GM12878 (cell line): Measurements from ENCODE around the gene SLC29A1. TPM values are rescaled to one million over a fixed set of nuclear protein-coding genes. Genes with fewer than 3 reads are reported as not detected.
A peak's percentile ranks its signal among the peaks of the same experiment; 100 is the strongest.

Experiments
- ATAC-seq: fragments of 200-7000 bp; cut with Tn5 transposase; 3 replicates; pipeline ENCODE4 v1.9.1; 2020; ENCODE audit warnings: mild to moderate bottlenecking, moderate library complexity
- BruUV-seq: library from RNA; stranded (reverse); fragments of 400-500 nt; replicated peaks from 2 replicates; lab custom pipeline; 2021; lab: Mats Ljungman, UMichigan
- CTCF ChIA-PET: fragments of 300-600 bp; sonication (Branson Sonifier 250); formaldehyde crosslinking; extraction: SDS; loops from one replicate; lab custom pipeline; 2021; ENCODE audit warnings: inconsistent platforms; lab: Yijun Ruan, JAX
- POLR2A ChIA-PET: fragments of 350-600 bp; formaldehyde crosslinking; extraction: SDS; loops from one replicate; lab custom pipeline; 2021; ENCODE audit warnings: inconsistent platforms; lab: Charles Lee
- RAD21 ChIA-PET: fragments of 300-600 bp; sonication (Branson Sonifier 250); formaldehyde crosslinking; loops from one replicate; lab custom pipeline; 2023; ENCODE audit warnings: antibody characterized with exemption; ENCODE audit not compliant: unreplicated experiment; lab: Charles Lee
- SMC1A ChIA-PET: fragments of 300-600 bp; sonication (Branson Sonifier 250); formaldehyde crosslinking; loops from one replicate; lab custom pipeline; 2023; ENCODE audit not compliant: unreplicated experiment, uncharacterized antibody; lab: Charles Lee
- DNase-seq: peaks from one replicate; pipeline ENCODE4 v3.0.0-alpha.2; 2011; ENCODE audit warnings: low read depth, low spot score
- FAIRE-seq: peaks from 3 replicates; lab custom pipeline; 2011; peaks lifted over from hg19 to GRCh38; lab: Jason Lieb, UNC
- H2AFZ ChIP-seq: 2 replicates; pipeline ENCODE4 v1.6.0; 2011; ENCODE audit warnings: low read depth, low read length, control low read depth; ENCODE audit not compliant: control insufficient read depth
- H3K27ac ChIP-seq: 2 replicates; pipeline ENCODE4 v1.5.1; 2011; ENCODE audit warnings: control low read depth; ENCODE audit not compliant: control insufficient read depth, insufficient read depth
- H3K27me3 ChIP-seq, 2 experiments: replicated peaks in 1 of 2; 2 replicates each; pipeline versions ENCODE4 v1.6.0 to v1.6.1; 2011; ENCODE audit warnings: low read length in 1 of 2; ENCODE audit not compliant: control insufficient read depth in 2 of 2, insufficient read depth in 2 of 2
- H3K36me3 ChIP-seq, 2 experiments: 2 replicates each; pipeline ENCODE4 v1.5.1; 2011; ENCODE audit warnings: low read length in 1 of 2; ENCODE audit not compliant: control insufficient read depth in 2 of 2, insufficient read depth in 2 of 2
- H3K4me1 ChIP-seq: 2 replicates; pipeline ENCODE4 v1.6.1; 2011; ENCODE audit warnings: mild to moderate bottlenecking, low read length, moderate library complexity, mixed read lengths; ENCODE audit not compliant: control insufficient read depth, insufficient read depth
- H3K4me2 ChIP-seq: 2 replicates; pipeline ENCODE4 v1.6.0; 2011; ENCODE audit warnings: control low read depth; ENCODE audit not compliant: control insufficient read depth, insufficient read depth
- H3K4me3 ChIP-seq: fragments of 200-600 bp; sonication (generic); 2 replicates; pipeline ENCODE4 v1.5.1; 2016
- H3K79me2 ChIP-seq: 2 replicates; pipeline ENCODE4 v1.6.0; 2011; ENCODE audit warnings: low read length; ENCODE audit not compliant: control insufficient read depth, insufficient read depth
- H3K9ac ChIP-seq: 2 replicates; pipeline ENCODE4 v1.8.0; 2011; ENCODE audit warnings: low read length, control low read depth, mixed read lengths; ENCODE audit not compliant: control insufficient read depth, insufficient read depth
- H3K9me3 ChIP-seq: replicated peaks from 3 replicates; pipeline ENCODE4 v1.5.1; 2011; ENCODE audit warnings: mild to moderate bottlenecking, low read length; ENCODE audit not compliant: control insufficient read depth, insufficient read depth
- H4K20me1 ChIP-seq: 2 replicates; pipeline ENCODE4 v1.6.0; 2011; ENCODE audit not compliant: control insufficient read depth, insufficient read depth
- BRCA1 ChIP-seq: IDR thresholded peaks from 2 replicates; pipeline ENCODE4 v1.6.1; 2011; ENCODE audit warnings: low read depth, low read length, improper control_type of control experiment
- CHD1 ChIP-seq: IDR thresholded peaks from 2 replicates; pipeline ENCODE4 v1.6.1; 2012; ENCODE audit warnings: low read depth, low read length, improper control_type of control experiment
- HDAC6 ChIP-seq: fragments of 200-600 bp; sonication (generic); IDR thresholded peaks from one replicate; pipeline ENCODE4 v1.8.0; 2017; ENCODE audit warnings: antibody characterized with exemption; ENCODE audit not compliant: unreplicated experiment
- IKZF2 ChIP-seq, 2 experiments: fragments of 450-650 bp; IDR thresholded peaks; 2 replicates each; pipeline ENCODE4 v1.6.1; 2017; ENCODE audit warnings: mild to moderate bottlenecking in 2 of 2, moderate library complexity in 2 of 2
- KAT2A ChIP-seq: conservative IDR thresholded peaks from 2 replicates; pipeline ENCODE4 v1.6.1; 2011; ENCODE audit warnings: low read depth, low read length; ENCODE audit not compliant: control insufficient read depth
- LARP7 ChIP-seq: fragments of 450-650 bp; IDR thresholded peaks from 2 replicates; pipeline ENCODE4 v1.6.1; 2017; ENCODE audit warnings: mild to moderate bottlenecking
- MEF2B ChIP-seq: fragments of 450-650 bp; IDR thresholded peaks from 2 replicates; pipeline ENCODE4 v1.6.1; 2018; ENCODE audit warnings: mild to moderate bottlenecking, moderate library complexity; ENCODE audit not compliant: partially characterized antibody, poor library complexity, severe bottlenecking
- NFIC ChIP-seq: IDR thresholded peaks from 2 replicates; pipeline ENCODE4 v1.6.1; 2012; ENCODE audit warnings: low read depth, mild to moderate bottlenecking, inconsistent platforms, low read length, moderate library complexity
- PML ChIP-seq: IDR thresholded peaks from 2 replicates; pipeline ENCODE4 v1.6.1; 2012; ENCODE audit warnings: low read length, inconsistent platforms
- SMC3 ChIP-seq: IDR thresholded peaks from 2 replicates; pipeline ENCODE4 v1.6.1; 2011; ENCODE audit warnings: low read length, improper control_type of control experiment, borderline replicate concordance
- STAT1 ChIP-seq: fragments of 450-650 bp; conservative IDR thresholded peaks from 2 replicates; pipeline ENCODE4 v1.6.1; 2014; ENCODE audit warnings: antibody characterized with exemption, mild to moderate bottlenecking
- ZNF207 ChIP-seq: fragments of 450-650 bp; IDR thresholded peaks from 2 replicates; pipeline ENCODE4 v1.6.1; 2014; ENCODE audit warnings: antibody characterized with exemption, mild to moderate bottlenecking, borderline replicate concordance
- WGBS: methylation state at CpG from one replicate; pipeline ENCODE4 v1.1.6; 2016; ENCODE audit warnings: low lambda C conversion rate; ENCODE audit not compliant: insufficient replicate concordance, insufficient coverage; ENCODE audit errors: missing lambda C conversion rate; 5-methylcytosine and 5-hydroxymethylcytosine counted together
- in situ Hi-C: fragments of 300-500 bp; cut with MboI; formaldehyde crosslinking; loops from 9 replicates; pipeline ENCODE4 v1.14.3; 2018; ENCODE audit warnings: mixed read lengths
- intact Hi-C: fragments of 100-400 bp; cut with micrococcal nuclease; formaldehyde crosslinking; loops from one replicate; pipeline ENCODE4 v1.14.2; 2022; ENCODE audit not compliant: unreplicated experiment
- polyA plus RNA-seq, 11 experiments: library from polyadenylated mRNA; depleted of rRNA in 4 of 11; unstranded in 6 of 11; stranded (reverse) in 5 of 11; fragments of >200 nt; fragmentation: Nextera tagmentation in 4 of 11; fragmentation: Illumina TruSeq in 1 of 11; extraction: Ambion mirVana in 4 of 11; extraction: Trizol in 1 of 11; gene quantifications; 1 replicate in 1 of 11; 2 replicates in 10 of 11; pipeline versions ENCODE4 v1.2.1 to v1.2.3, GENCODE V29; 2011 to 2016; ENCODE audit warnings: inconsistent platforms in 2 of 11, missing spikeins in 2 of 11, low read depth in 1 of 11
- total RNA-seq, 4 experiments: library from RNA; depleted of rRNA in 3 of 4; stranded (reverse); fragments of >200 nt in 3 of 4; fragmentation: Illumina TruSeq in 1 of 4; extraction: Trizol in 1 of 4; gene quantifications; 2 replicates each; pipeline versions ENCODE4 v1.2.1 to v1.2.3, GENCODE V29; 2013 to 2021
- TF ChIP-seq, protein P1 (sequence below): fragments of 450-650 bp; IDR thresholded peaks from 2 replicates; pipeline ENCODE4 v1.6.1; 2017; ENCODE audit warnings: low read depth, mild to moderate bottlenecking, moderate library complexity

SLC29A1 gene
- total and polyA plus RNA-seq, 10 of the 15 experiments (the other 5 are each of a cell fraction or from before 2014, with no cell fraction given): 10.0 to 132 (median 93.4) TPM

DNA sequence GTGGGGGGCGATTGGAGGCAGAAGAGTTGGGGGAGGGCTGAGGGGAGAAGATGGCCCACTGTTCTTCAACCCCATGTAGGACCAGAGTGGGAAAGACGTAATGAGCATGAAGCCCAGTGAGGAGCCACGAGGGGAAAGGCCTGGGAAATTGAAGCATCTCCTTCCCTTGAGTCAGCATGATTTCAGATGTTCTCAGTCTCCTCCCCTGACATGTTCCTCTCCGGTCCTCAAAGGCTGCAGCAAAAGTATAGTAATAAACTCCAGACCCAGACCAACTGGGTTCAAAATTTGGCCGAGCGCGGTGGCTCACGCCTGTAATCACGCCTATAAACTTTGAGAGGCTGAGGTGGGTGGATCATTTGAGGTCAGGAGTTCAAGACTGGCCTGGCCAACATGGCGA, 43.9 kb downstream of the SLC29A1 start:
- ATAC-seq (no peak), FAIRE-seq (no peak), DNase-seq (no peak)
- CTCF ChIA-PET: interaction anchor here (0.6 to 6.3 kb wide), 33 partner anchors 7 to 638 kb away, joined by 3 to 163 read pairs (median 5); partner anchors contain the start of genes AARS2, CDC5L, GTPBP2 and SLC35B2
- H3K4me1 ChIP-seq: peaks cover 29% of the 10 kb centered on the region
- no peak overlapping the region; the same call in 1 of the 2 replicates for H3K4me2 ChIP-seq
- SMC1A ChIA-PET: interaction anchor here (0.9 to 4.6 kb wide), 14 partner anchors 10 to 191 kb away, joined by 3 to 79 read pairs (median 5); partner anchors contain the start of genes AARS2 and CDC5L
- POLR2A ChIA-PET: interaction anchor here (0.7 to 1.7 kb wide), 5 partner anchors 11 to 95 kb away, joined by 3 to 6 read pairs (median 3); partner anchors contain the start of gene SLC35B2
- WGBS: 64% methylated on average over 10 of the region's 10 CpGs
- H3K36me3 ChIP-seq: no peaks in the 10 kb centered on the region; a peak in 1 of 4 replicates
- H3K27me3 ChIP-seq: peaks cover 4 to 8% of the 10 kb centered on the region in 2 experiments; a peak in 3 of 4 replicates
- in situ Hi-C loops: loop anchor here (5.0 kb wide), 1 partner anchor 70 kb away; no protein-coding TSS in a partner anchor
- no TSS peak for BruUV-seq
- H3K9me3 ChIP-seq: no peaks in the 10 kb centered on the region
- H3K27ac ChIP-seq: no peak overlapping the region
- peaks cover 33% of the 10 kb centered on the region for H3K79me2 ChIP-seq
- H4K20me1 ChIP-seq: no peaks in the 10 kb centered on the region
- TF ChIP-seq HDAC6 (no peak), CHD1 (no peak), BRCA1 (no peak)
- no peak overlapping the region for H2AFZ ChIP-seq
- intact Hi-C loops: no loop called here
- H3K4me3 ChIP-seq: no peak overlapping the region
- RAD21 ChIA-PET: interaction anchor here (0.9 to 4.2 kb wide), 13 partner anchors 9 to 171 kb away, joined by 3 to 36 read pairs (median 5); partner anchors contain the start of genes CDC5L and HSP90AB1
- no peak overlapping the region for H3K9ac ChIP-seq

GRCh38 chr6:44268095-44268628, 44.8 kb downstream of the SLC29A1 start:
- H2AFZ ChIP-seq: no peak overlapping the region
- ChIA-PET CTCF (interaction anchor here (0.7 to 6.3 kb wide), 40 partner anchors 8 to 639 kb away, joined by 3 to 163 read pairs (median 5); partner anchors contain the start of genes AARS2, CDC5L, GTPBP2 and SLC35B2), POLR2A (interaction anchor here (0.9 to 1.4 kb wide), 3 partner anchors 26 to 69 kb away, joined by 3 read pairs; no protein-coding TSS in a partner anchor), SMC1A (interaction anchor here (0.7 to 4.6 kb wide), 15 partner anchors 9 to 190 kb away, joined by 3 to 79 read pairs (median 5); partner anchors contain the start of genes AARS2, CDC5L and MYMX), RAD21 (interaction anchor here (0.7 to 4.2 kb wide), 20 partner anchors 9 to 187 kb away, joined by 3 to 36 read pairs (median 5); partner anchors contain the start of genes AARS2, CDC5L and HSP90AB1)
- peaks cover 24% of the 10 kb centered on the region for H3K79me2 ChIP-seq
- H3K27me3 ChIP-seq: peaks cover 4 to 12% of the 10 kb centered on the region in 2 experiments; a peak in 3 of 4 replicates
- FAIRE-seq (peak; percentile 71), ATAC-seq (no peak), DNase-seq (no peak)
- no TSS peak for BruUV-seq
- H4K20me1 ChIP-seq: no peaks in the 10 kb centered on the region
- WGBS: 0% methylated on average over 4 of the region's 5 CpGs
- H3K27ac ChIP-seq: no peak overlapping the region
- peaks cover 22% of the 10 kb centered on the region for H3K4me1 ChIP-seq
- no peaks in the 10 kb centered on the region for H3K36me3 ChIP-seq
- H3K9me3 ChIP-seq: no peaks in the 10 kb centered on the region
- no peak overlapping the region for H3K4me2 ChIP-seq
- in situ Hi-C loops (loop anchor here (5.0 kb wide), 1 partner anchor 69 kb away; no protein-coding TSS in a partner anchor), intact Hi-C loops (loop anchor here (1.0 to 2.0 kb wide), 3 partner anchors 37 to 189 kb away; no protein-coding TSS in a partner anchor)
- H3K9ac ChIP-seq: no peak overlapping the region
- no peak overlapping the region for H3K4me3 ChIP-seq
- no peak for TF ChIP-seq KAT2A
- no peak for TF ChIP-seq MEF2B
- no peak for TF ChIP-seq ZNF207
- TF ChIP-seq, protein P1, sequence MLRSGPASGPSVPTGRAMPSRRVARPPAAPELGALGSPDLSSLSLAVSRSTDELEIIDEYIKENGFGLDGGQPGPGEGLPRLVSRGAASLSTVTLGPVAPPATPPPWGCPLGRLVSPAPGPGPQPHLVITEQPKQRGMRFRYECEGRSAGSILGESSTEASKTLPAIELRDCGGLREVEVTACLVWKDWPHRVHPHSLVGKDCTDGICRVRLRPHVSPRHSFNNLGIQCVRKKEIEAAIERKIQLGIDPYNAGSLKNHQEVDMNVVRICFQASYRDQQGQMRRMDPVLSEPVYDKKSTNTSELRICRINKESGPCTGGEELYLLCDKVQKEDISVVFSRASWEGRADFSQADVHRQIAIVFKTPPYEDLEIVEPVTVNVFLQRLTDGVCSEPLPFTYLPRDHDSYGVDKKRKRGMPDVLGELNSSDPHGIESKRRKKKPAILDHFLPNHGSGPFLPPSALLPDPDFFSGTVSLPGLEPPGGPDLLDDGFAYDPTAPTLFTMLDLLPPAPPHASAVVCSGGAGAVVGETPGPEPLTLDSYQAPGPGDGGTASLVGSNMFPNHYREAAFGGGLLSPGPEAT: 0 out of 2 replicates have a peak, but pooled peaks have one; percentile 17
- TF ChIP-seq SMC3: peak; percentile 73
- TF ChIP-seq LARP7: no peak
- no peak for TF ChIP-seq NFIC
- TF ChIP-seq PML: no peak
- peak; percentile 17 to 24; a peak in 1 of 4 replicates for TF ChIP-seq IKZF2 (IDR thresholded peaks at IDR 0.05)
- TF ChIP-seq STAT1: no peak
